Keratinocyte (primary cell): ENCODE measurements around the gene CCER1.

Source experiments
- EZH2 ChIP-seq: IDR thresholded peaks from one replicate; pipeline ENCODE4 v1.6.1; 2012; ENCODE audit warnings: inconsistent platforms, mild to moderate bottlenecking, low read length, moderate library complexity
- TF ChIP-seq, protein P1 (sequence below), 3 experiments: IDR thresholded peaks in 1 of 3; conservative IDR thresholded peaks in 1 of 3; optimal IDR thresholded peaks in 1 of 3; 2 replicates in 2 of 3; 3 replicates in 1 of 3; pipeline versions ENCODE3 to v1.5.1; 2011; ENCODE audit warnings: low read length in 3 of 3, mild to moderate bottlenecking in 3 of 3, moderate library complexity in 2 of 3, control low read depth in 1 of 3, inconsistent platforms in 1 of 3; ENCODE audit not compliant: insufficient read depth in 2 of 3; ENCODE audit errors: extremely low read depth in 1 of 3

DNA sequence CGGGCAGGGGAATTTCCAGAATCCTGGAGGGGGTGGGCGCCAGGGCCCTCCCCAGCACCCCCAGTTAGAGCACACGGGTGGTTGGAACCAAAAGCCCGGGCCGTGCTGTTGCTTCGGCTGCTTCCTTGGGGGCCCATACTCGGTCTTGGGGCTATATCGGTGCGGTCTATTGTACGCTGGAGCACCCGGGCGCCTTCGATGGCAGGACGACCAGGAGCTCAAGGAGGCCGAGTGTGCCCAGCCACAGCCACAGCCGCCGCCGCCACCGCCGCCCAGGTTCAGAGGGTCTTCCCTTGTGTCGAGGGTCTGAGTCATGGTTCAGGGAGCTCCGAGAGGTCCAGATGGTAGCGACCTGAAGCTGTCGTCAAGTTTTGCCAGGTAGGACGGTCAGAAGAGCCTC lies 548 bp downstream of the CCER1 start:
- TF ChIP-seq, protein P1, sequence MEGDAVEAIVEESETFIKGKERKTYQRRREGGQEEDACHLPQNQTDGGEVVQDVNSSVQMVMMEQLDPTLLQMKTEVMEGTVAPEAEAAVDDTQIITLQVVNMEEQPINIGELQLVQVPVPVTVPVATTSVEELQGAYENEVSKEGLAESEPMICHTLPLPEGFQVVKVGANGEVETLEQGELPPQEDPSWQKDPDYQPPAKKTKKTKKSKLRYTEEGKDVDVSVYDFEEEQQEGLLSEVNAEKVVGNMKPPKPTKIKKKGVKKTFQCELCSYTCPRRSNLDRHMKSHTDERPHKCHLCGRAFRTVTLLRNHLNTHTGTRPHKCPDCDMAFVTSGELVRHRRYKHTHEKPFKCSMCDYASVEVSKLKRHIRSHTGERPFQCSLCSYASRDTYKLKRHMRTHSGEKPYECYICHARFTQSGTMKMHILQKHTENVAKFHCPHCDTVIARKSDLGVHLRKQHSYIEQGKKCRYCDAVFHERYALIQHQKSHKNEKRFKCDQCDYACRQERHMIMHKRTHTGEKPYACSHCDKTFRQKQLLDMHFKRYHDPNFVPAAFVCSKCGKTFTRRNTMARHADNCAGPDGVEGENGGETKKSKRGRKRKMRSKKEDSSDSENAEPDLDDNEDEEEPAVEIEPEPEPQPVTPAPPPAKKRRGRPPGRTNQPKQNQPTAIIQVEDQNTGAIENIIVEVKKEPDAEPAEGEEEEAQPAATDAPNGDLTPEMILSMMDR (optimal IDR thresholded peaks at IDR 0.05 in 1 of 3, IDR thresholded peaks at IDR 0.05 in 1 of 3, conservative IDR thresholded peaks at IDR 0.05 in 1 of 3; ENCODE audit: extremely low read depth in 1 of 3, insufficient read depth in 2 of 3, low read length in 3 of 3): no peak
- no peak for TF ChIP-seq EZH2
